ENCODE results near the gene PDE12.
A peak's percentile ranks its signal among the peaks of the same experiment; 100 is the strongest.
"Not testable (repeated sequence)": the region's sequence is repeated elsewhere in the genome, so short reads cannot be mapped to it uniquely, and the experiment has no call there.

Gene PDE12

GRCh38 chr3:57587905-57588304 is 31.8 kb downstream of the PDE12 start:
- DNase-seq, result no peak

GRCh38 chr3:57592306-57592705 is 36.2 kb downstream of the PDE12 start:
- DNase-seq, result no peak

DNA sequence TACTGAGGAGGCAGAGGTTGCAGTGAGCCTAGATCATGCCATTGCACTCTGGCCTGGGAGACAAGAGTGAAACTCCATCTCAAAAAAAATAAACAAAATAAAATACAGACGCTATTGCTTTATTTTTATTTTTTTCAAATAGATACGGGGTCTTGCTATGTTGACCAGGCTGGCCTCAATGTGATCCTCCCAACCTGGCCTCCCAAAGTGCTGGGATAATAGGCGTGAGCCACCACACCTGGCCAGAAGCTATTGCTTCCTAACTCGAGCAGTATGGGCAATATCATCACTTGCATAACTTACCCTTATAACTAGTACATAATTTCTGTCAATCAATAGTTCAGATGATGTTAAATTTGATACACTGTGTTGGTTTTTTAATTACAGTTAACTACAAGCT is 38.1 kb downstream of the PDE12 start:
- no peak for DNase-seq

- no peak for DNase-seq
Measured at GRCh38 chr3:57594576-57594975, 38.5 kb downstream of the PDE12 start.

DNA sequence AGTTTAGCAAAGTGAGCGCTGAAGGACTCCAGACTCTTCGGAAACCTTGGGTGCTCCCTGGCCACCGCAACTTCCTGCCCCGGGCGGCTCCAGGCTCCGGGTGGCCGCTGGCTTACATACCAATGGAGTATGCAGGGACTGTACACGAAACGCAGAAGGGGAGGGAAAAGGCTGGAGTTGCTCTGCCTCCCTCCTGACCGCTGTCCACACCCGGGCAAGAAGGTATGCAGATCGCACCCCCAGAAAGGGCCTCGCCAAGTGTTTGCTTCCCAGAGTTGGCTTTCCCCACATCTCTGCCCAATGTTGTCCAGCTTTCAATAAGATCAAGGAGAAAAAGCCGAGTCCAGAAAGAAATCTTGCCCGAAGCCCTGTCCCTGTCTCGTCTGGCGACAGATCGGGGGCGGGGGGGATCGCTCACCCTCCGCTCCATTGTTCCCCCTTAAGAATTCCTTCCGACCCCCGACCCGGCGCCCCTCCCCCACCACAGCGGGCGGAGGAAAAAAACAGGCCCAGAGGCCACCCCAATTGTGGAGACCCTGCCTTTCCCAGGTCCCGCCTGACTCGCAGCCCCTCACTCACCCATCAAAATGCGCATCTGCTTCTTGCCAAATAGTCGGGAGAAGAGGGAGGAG is 40.5 kb downstream of the PDE12 start:
- DNase-seq, result peak; percentile 26

- peak; percentile 94 for DNase-seq
Measured at GRCh38 chr3:57597127-57597923, 41.3 kb downstream of the PDE12 start, which contains the start of gene ARF4. ARF4 (minus strand) TSS chr3:57597344; CDS start chr3:57597140, 204 bp downstream.

- no peak for DNase-seq
Measured at GRCh38 chr3:57598765-57599360, 42.8 kb downstream of the PDE12 start.

GRCh38 chr3:57600195-57600594 is 44.1 kb downstream of the PDE12 start:
- no peak for DNase-seq

DNA sequence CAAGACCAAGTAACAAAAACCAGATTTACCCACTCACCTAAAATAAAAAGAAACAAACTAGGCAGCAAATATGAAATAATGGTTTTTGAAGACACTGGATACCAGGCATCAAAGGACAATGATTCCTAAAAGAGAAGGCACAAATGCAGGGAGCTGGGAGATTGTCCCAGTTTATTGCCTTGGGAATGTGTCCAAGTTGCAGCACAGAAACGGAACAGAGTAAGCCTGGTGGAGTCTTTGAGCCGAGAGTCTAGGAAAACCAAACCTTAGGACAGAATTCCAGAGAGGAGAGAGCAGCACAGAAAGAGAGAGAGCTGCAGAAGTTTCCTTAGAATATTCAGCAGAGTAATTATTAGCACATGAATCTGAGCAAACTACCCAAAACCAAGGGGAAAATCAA is 48.9 kb downstream of the PDE12 start:
- DNase-seq, result no peak

- no peak for DNase-seq
Measured at GRCh38 chr3:57605683-57606082, 49.6 kb downstream of the PDE12 start.

DNA sequence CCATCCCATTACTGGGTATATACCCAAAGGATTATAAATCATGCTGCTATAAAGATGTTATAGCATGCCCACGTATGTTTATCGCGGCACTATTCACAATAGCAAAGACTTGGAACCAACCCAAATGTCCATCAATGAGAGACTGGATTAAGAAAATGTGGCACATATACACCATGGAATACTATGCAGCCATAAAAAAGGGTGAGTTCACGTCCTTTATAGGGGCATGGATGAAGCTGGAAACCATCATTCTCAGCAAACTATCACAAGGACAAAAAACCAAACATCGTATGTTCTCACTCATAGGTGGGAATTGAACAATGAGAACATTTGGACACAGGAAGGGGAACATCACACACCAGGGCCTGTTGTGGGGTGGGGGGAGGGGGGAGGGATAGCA is 55.8 kb downstream of the PDE12 start:
- not testable (repeated sequence) for DNase-seq

- DNase-seq, result no peak
Measured at GRCh38 chr3:57616233-57616632, 60.2 kb downstream of the PDE12 start.

Data from NCI-H510A (cell line).